ENCODE results near the gene PLEKHM2.

GRCh38 chr1:15668089-15668754, 15.9 kb upstream of the PLEKHM2 start:
- TF ChIP-seq CTCF (IDR thresholded peaks at IDR 0.05): no peak
- no peak for TF ChIP-seq POLR2A (IDR thresholded peaks at IDR 0.05)
- TF ChIP-seq EP300 (IDR thresholded peaks at IDR 0.05): no peak

Measured in ovary (tissue), 3 donors.